GM23248 (cell line): Measurements from ENCODE around the gene UQCRFS1. TPM values are rescaled to one million over a fixed set of nuclear protein-coding genes. Genes with fewer than 3 reads are reported as not detected.

Experiments
- DNase-seq: peaks from one replicate; pipeline ENCODE4 v3.0.0-alpha.2; 2015
- H2AFZ ChIP-seq: fragments of 200-600 bp; sonication (generic); 2 replicates; pipeline ENCODE4 v1.6.1; 2016; ENCODE audit warnings: antibody characterized with exemption
- H3F3A ChIP-seq: fragments of 200-600 bp; sonication (generic); 2 replicates; pipeline ENCODE4 v1.6.1; 2016; ENCODE audit warnings: mild to moderate bottlenecking, antibody characterized with exemption, mixed run types; ENCODE audit not compliant: insufficient read depth
- H3K27ac ChIP-seq: fragments of 200-600 bp; sonication (generic); 2 replicates; pipeline ENCODE4 v1.5.1; 2016; ENCODE audit warnings: mild to moderate bottlenecking
- H3K27me3 ChIP-seq: fragments of 200-600 bp; sonication (generic); replicated peaks from 2 replicates; pipeline ENCODE4 v1.6.1; 2016; ENCODE audit warnings: mild to moderate bottlenecking; ENCODE audit not compliant: insufficient read depth
- H3K36me3 ChIP-seq: fragments of 200-600 bp; sonication (generic); 2 replicates; pipeline ENCODE4 v1.6.1; 2016; ENCODE audit warnings: low read depth, mild to moderate bottlenecking
- H3K4me1 ChIP-seq: fragments of 200-600 bp; sonication (generic); 2 replicates; pipeline ENCODE4 v1.6.1; 2016; ENCODE audit warnings: mild to moderate bottlenecking; ENCODE audit not compliant: insufficient read depth
- H3K4me2 ChIP-seq: fragments of 200-600 bp; sonication (generic); one replicate; pipeline ENCODE4 v1.6.1; 2016; ENCODE audit warnings: mild to moderate bottlenecking; ENCODE audit not compliant: unreplicated experiment
- H3K4me3 ChIP-seq: fragments of 200-600 bp; sonication (generic); 2 replicates; pipeline ENCODE4 v1.5.1; 2016; ENCODE audit warnings: mild to moderate bottlenecking
- H3K79me2 ChIP-seq: fragments of 200-600 bp; sonication (generic); 2 replicates; pipeline ENCODE4 v1.6.1; 2016; ENCODE audit warnings: mild to moderate bottlenecking; ENCODE audit not compliant: insufficient read depth
- H3K9ac ChIP-seq: fragments of 200-600 bp; sonication (generic); 2 replicates; pipeline ENCODE4 v1.6.1; 2016; ENCODE audit warnings: mild to moderate bottlenecking
- H3K9me2 ChIP-seq: fragments of 200-600 bp; sonication (generic); 2 replicates; pipeline ENCODE4 v1.6.1; 2016; ENCODE audit warnings: mixed run types, mild to moderate bottlenecking, moderate library complexity; ENCODE audit not compliant: insufficient read depth
- H3K9me3 ChIP-seq: fragments of 200-600 bp; sonication (generic); one replicate; pipeline ENCODE4 v1.6.1; 2017; ENCODE audit warnings: low read depth
- H4K20me1 ChIP-seq: fragments of 200-600 bp; sonication (generic); 2 replicates; pipeline ENCODE4 v1.6.0; 2016; ENCODE audit not compliant: insufficient read depth
- EZH2 ChIP-seq: fragments of 200-600 bp; sonication (generic); IDR thresholded peaks from 2 replicates; pipeline ENCODE4 v1.6.1; 2018; ENCODE audit warnings: antibody characterized with exemption, mild to moderate bottlenecking; ENCODE audit not compliant: insufficient read depth, poor library complexity, severe bottlenecking
- EZH2phosphoT487 ChIP-seq: fragments of 200-600 bp; sonication (generic); IDR thresholded peaks from 2 replicates; pipeline ENCODE4 v1.6.1; 2018; ENCODE audit warnings: antibody characterized with exemption, moderate library complexity, mild to moderate bottlenecking, low read depth; ENCODE audit not compliant: insufficient read depth
- WGBS, 2 experiments: methylation state at CpG; one replicate each; pipeline ENCODE4 v1.1.6; 2015 to 2017; ENCODE audit warnings: low lambda C conversion rate in 2 of 2, low coverage in 1 of 2; ENCODE audit errors: missing lambda C conversion rate in 2 of 2; 5-methylcytosine and 5-hydroxymethylcytosine counted together
- in situ Hi-C: fragments of 300-500 bp; cut with MboI; formaldehyde crosslinking; loops from 2 replicates; pipeline ENCODE4 v1.15.0; 2020
- polyA plus RNA-seq: library from polyadenylated mRNA; unstranded; fragments of >200 nt; fragmentation: Nextera tagmentation; extraction: Ambion mirVana; gene quantifications from 2 replicates; pipeline ENCODE4 v1.2.1, GENCODE V29; 2016
- total RNA-seq: library from RNA; depleted of rRNA; stranded (reverse); fragments of >200 nt; shearing (Covaris generic); gene quantifications from 2 replicates; pipeline ENCODE4 v1.2.3, GENCODE V29; 2014

Gene UQCRFS1
- total and polyA plus RNA-seq, 2 experiments from 2014 or later = 32.1 to 58.9 TPM

DNA sequence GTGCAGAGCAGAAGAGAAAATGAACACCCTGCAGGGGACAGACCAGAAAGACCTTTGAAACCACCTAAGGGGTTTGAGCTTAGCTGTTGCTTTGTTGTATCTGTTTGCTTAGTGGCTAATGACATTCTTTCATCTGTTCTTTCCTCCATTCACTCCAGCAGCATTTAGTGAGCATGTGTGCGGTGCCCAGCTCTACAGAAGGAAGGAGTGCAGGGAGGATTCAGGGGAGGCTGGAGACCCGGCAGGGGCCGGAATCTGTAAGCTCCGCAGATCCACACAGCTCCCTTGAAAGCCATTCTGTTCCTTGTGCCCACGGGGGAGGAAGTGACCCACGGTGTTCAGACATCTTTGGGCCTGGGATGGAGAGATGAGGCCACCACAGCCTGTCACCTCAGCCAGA lies 27.5 kb downstream of the UQCRFS1 start:
- in situ Hi-C loops = no loop called here
- Histone ChIP-seq H3K4me3 (no peak overlapping the region), H3K36me3 (no peaks in the 10 kb centered on the region), H3K27ac (no peak overlapping the region), H3K9me3 (no peaks in the 10 kb centered on the region), H3F3A (no peaks in the 10 kb centered on the region), H3K79me2 (no peaks in the 10 kb centered on the region), H4K20me1 (no peaks in the 10 kb centered on the region), H3K9me2 (no peaks in the 10 kb centered on the region), H3K9ac (no peak overlapping the region), H2AFZ (no peak overlapping the region), H3K27me3 (no peaks in the 10 kb centered on the region; the same call in 1 of the 2 replicates), H3K4me2 (no peak overlapping the region), H3K4me1 (no peaks in the 10 kb centered on the region)
- TF ChIP-seq EZH2phosphoT487 (no peak), EZH2 (no peak)
- DNase-seq = no peak
- 53 to 58% methylated on average over 6 of the region's 6 CpGs for WGBS, 2 experiments

DNA sequence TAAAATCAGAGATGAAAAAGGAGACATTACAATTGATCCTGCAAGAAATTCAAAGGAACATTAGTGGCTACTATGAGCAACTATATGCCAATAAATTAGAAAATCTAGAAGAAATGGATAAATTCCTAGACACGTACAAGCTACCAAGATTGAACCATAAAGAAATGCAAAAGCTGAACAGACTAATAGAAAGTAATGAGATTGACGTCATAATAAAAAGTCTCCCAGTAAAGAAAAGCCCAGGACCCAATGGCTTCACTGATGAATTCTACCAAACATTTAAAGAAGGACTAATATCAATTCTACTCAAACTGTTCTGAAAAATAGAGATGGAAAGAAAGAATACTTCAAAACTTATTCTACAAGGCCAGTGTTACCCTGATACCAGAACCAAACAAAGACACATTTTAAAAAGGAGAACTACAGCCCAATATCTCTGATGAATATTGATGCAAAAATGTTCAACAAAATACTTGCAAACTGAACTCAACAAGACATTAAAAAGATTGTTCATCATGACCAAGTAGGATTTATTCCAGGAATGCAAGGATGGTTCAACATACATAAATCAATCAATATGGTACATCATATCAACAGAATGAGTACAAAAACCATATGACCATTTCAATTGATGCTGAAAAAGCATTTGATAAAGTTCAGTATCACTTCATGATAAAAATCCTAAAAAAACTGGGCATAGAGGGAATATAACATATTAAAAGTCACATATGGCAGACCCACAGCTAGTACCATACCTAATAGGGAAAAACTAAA lies 35.8 kb downstream of the UQCRFS1 start:
- WGBS, 2 experiments = 17 to 29% methylated on average over 2 of the region's 2 CpGs
- H3K4me2 ChIP-seq = no peak overlapping the region
- no peaks in the 10 kb centered on the region for H3K79me2 ChIP-seq
- H3K4me1 ChIP-seq = no peaks in the 10 kb centered on the region
- no peak overlapping the region for H2AFZ ChIP-seq
- no peaks in the 10 kb centered on the region for H3K27me3 ChIP-seq
- H3K9ac ChIP-seq = no peak overlapping the region
- H3K4me3 ChIP-seq = no peak overlapping the region; the same call in 1 of the 2 replicates
- in situ Hi-C loops = no loop called here
- H3K9me3 ChIP-seq = peaks cover 5% of the 10 kb centered on the region
- no peak for TF ChIP-seq EZH2
- TF ChIP-seq EZH2phosphoT487 = no peak
- no peaks in the 10 kb centered on the region for H3K9me2 ChIP-seq
- no peaks in the 10 kb centered on the region for H4K20me1 ChIP-seq
- H3F3A ChIP-seq = no peaks in the 10 kb centered on the region
- H3K27ac ChIP-seq = no peak overlapping the region
- no peaks in the 10 kb centered on the region for H3K36me3 ChIP-seq
- no peak for DNase-seq

DNA sequence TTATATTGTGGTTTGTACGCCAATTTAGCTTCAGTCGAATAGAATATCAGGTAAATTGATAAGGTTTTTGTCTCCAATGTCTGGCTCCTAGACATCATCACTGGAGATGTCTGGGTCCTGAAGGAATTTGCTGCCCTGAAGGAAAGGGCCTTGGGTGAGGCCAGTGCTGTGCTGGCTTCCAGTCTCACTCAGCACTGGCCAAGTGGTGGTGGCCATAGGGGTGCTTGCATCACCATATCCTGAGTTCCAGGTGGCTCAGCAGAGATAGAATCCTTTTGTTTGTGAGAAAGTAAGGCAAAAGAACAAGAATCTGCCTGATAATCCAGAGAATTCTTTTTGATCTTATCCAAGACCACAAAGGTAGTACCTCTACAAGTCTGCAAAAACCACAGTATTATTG lies 39.1 kb downstream of the UQCRFS1 start:
- peaks cover 5% of the 10 kb centered on the region for H3K9me3 ChIP-seq
- no peaks in the 10 kb centered on the region for H3F3A ChIP-seq
- no peak overlapping the region for H2AFZ ChIP-seq
- H3K4me2 ChIP-seq = no peak overlapping the region
- H3K79me2 ChIP-seq = no peaks in the 10 kb centered on the region
- in situ Hi-C loops = no loop called here
- no peak for DNase-seq
- H4K20me1 ChIP-seq = no peaks in the 10 kb centered on the region
- no peaks in the 10 kb centered on the region for H3K9me2 ChIP-seq
- no peaks in the 10 kb centered on the region for H3K4me1 ChIP-seq
- H3K27me3 ChIP-seq = no peaks in the 10 kb centered on the region
- no peak overlapping the region for H3K4me3 ChIP-seq
- H3K9ac ChIP-seq = no peak overlapping the region
- TF ChIP-seq EZH2 (no peak), EZH2phosphoT487 (no peak)
- WGBS, 2 experiments = 9 to 17% methylated on average over 2 of the region's 2 CpGs
- H3K36me3 ChIP-seq = no peaks in the 10 kb centered on the region
- H3K27ac ChIP-seq = no peak overlapping the region

DNA sequence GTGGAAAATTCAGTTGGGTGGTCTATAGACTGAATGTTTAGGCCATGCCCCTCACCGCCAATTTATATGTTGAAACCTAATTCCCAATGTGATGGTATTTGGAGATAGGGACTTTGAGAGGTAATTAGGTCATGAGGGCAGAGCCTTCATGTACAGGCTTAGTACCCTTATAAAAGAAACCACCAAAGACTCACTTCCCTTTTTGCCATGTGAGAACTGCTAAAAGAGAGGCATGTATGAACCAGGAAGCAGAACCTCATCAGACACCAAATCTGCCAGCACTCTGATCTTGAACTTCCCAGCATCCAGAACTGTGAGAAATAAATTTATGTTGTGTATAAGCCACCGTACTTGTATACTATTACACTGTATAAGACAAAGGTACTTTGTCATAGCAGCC lies 40.6 kb downstream of the UQCRFS1 start:
- Histone ChIP-seq H3F3A (no peaks in the 10 kb centered on the region), H3K9ac (no peak overlapping the region), H2AFZ (no peak overlapping the region), H3K27me3 (no peaks in the 10 kb centered on the region), H3K27ac (no peak overlapping the region), H3K4me3 (no peak overlapping the region), H3K4me1 (no peaks in the 10 kb centered on the region), H3K9me3 (peaks cover 5% of the 10 kb centered on the region), H3K36me3 (no peaks in the 10 kb centered on the region), H3K4me2 (no peak overlapping the region), H3K9me2 (no peaks in the 10 kb centered on the region), H4K20me1 (no peaks in the 10 kb centered on the region), H3K79me2 (no peaks in the 10 kb centered on the region)
- 28 to 41% methylated on average over 2 of the region's 2 CpGs for WGBS, 2 experiments
- in situ Hi-C loops = no loop called here
- no peak for TF ChIP-seq EZH2phosphoT487
- no peak for TF ChIP-seq EZH2
- no peak for DNase-seq
